Fibroblast of skin of left biceps (primary cell): ENCODE results near the gene ZFHX3.
"Not testable (repeated sequence)": the region's sequence is repeated elsewhere in the genome, so short reads cannot be mapped to it uniquely, and the experiment has no call there.

ENCODE experiments used
- DNase-seq, 2 experiments: peaks; one replicate each; pipeline ENCODE4 v3.0.0-alpha.2; 2013; ENCODE audit warnings: low read depth in 2 of 2

The ZFHX3 gene

GRCh38 chr16:73047536-73048291 lies at the start of gene ZFHX3:
Gene ZFHX3 (minus strand): TSS chr16:73048128. CDS start chr16:72960145, 87,983 bp downstream.
- DNase-seq: no peak

- no peak for DNase-seq
Observed at GRCh38 chr16:73096510-73096909, 48.6 kb upstream of the ZFHX3 start.

- peak in 1 of 2 experiments; percentile 15 for DNase-seq
Observed at GRCh38 chr16:73095885-73096421, 48.0 kb upstream of the ZFHX3 start.

GRCh38 chr16:73095142-73095820 lies 47.4 kb upstream of the ZFHX3 start:
- DNase-seq: no peak

GRCh38 chr16:73094371-73094770 lies 46.4 kb upstream of the ZFHX3 start:
- DNase-seq: no peak

GRCh38 chr16:73093146-73094144 lies 45.5 kb upstream of the ZFHX3 start:
- DNase-seq: no peak

- DNase-seq: no peak
Observed at GRCh38 chr16:73092236-73092781, 44.4 kb upstream of the ZFHX3 start.

GRCh38 chr16:73091174-73091573 lies 43.2 kb upstream of the ZFHX3 start:
- DNase-seq: no peak

- no peak for DNase-seq
Observed at GRCh38 chr16:73089420-73089819, 41.5 kb upstream of the ZFHX3 start.

GRCh38 chr16:73086108-73086507 lies 38.2 kb upstream of the ZFHX3 start:
- DNase-seq: no peak

- DNase-seq: no peak
Observed at GRCh38 chr16:73083271-73083670, 35.3 kb upstream of the ZFHX3 start.

- peak; percentile 75 to 85 for DNase-seq
Observed at GRCh38 chr16:73082634-73083051, 34.7 kb upstream of the ZFHX3 start.

GRCh38 chr16:73080931-73081330 lies 33.0 kb upstream of the ZFHX3 start:
- DNase-seq: no peak

- no peak for DNase-seq
Observed at GRCh38 chr16:73076324-73076810, 28.4 kb upstream of the ZFHX3 start.

GRCh38 chr16:73074382-73074781 lies 26.5 kb upstream of the ZFHX3 start:
- no peak for DNase-seq

GRCh38 chr16:73072051-73072450 lies 24.1 kb upstream of the ZFHX3 start:
- not testable (repeated sequence) for DNase-seq

- DNase-seq: no peak
Observed at GRCh38 chr16:73071131-73071940, 23.4 kb upstream of the ZFHX3 start.

- no peak for DNase-seq
Observed at GRCh38 chr16:73069581-73070262, 21.8 kb upstream of the ZFHX3 start.

- peak in 1 of 2 experiments; percentile 47 for DNase-seq
Observed at GRCh38 chr16:73068541-73069401, 20.8 kb upstream of the ZFHX3 start.
